GM10266 (cell line): ENCODE measurements around the gene GFOD1.

Experiments
- DNase-seq: peaks from one replicate; pipeline ENCODE4 v3.0.0; 2012; ENCODE audit errors: extremely low spot score
- TF ChIP-seq, protein P1 (sequence below): IDR thresholded peaks from 2 replicates; pipeline ENCODE4 v1.5.1; 2012; ENCODE audit warnings: mild to moderate bottlenecking, low read depth; ENCODE audit not compliant: control insufficient read depth, insufficient read depth; ENCODE audit errors: missing control alignments

GFOD1 gene

DNA sequence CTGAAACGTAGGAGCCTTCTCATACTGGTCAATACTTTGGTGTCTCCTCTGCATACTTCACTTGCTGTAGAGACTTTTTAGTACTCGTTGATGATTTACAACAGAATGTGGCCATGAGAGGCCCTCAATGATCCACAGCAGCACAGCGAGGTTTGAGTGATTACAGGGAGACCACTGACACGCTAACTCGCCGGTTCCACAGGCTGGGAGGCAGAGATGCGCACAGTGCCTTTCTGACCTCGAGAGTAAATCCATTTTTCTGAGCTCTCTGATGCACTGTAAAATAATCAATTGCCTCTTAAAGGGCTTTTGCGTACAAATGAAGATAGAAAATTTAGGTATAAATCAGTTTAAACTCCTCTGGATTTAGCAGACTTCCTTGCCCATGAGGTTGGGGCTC, 102.9 kb downstream of the GFOD1 start:
- no peak for DNase-seq
- TF ChIP-seq, protein P1, sequence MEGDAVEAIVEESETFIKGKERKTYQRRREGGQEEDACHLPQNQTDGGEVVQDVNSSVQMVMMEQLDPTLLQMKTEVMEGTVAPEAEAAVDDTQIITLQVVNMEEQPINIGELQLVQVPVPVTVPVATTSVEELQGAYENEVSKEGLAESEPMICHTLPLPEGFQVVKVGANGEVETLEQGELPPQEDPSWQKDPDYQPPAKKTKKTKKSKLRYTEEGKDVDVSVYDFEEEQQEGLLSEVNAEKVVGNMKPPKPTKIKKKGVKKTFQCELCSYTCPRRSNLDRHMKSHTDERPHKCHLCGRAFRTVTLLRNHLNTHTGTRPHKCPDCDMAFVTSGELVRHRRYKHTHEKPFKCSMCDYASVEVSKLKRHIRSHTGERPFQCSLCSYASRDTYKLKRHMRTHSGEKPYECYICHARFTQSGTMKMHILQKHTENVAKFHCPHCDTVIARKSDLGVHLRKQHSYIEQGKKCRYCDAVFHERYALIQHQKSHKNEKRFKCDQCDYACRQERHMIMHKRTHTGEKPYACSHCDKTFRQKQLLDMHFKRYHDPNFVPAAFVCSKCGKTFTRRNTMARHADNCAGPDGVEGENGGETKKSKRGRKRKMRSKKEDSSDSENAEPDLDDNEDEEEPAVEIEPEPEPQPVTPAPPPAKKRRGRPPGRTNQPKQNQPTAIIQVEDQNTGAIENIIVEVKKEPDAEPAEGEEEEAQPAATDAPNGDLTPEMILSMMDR = no peak

DNA sequence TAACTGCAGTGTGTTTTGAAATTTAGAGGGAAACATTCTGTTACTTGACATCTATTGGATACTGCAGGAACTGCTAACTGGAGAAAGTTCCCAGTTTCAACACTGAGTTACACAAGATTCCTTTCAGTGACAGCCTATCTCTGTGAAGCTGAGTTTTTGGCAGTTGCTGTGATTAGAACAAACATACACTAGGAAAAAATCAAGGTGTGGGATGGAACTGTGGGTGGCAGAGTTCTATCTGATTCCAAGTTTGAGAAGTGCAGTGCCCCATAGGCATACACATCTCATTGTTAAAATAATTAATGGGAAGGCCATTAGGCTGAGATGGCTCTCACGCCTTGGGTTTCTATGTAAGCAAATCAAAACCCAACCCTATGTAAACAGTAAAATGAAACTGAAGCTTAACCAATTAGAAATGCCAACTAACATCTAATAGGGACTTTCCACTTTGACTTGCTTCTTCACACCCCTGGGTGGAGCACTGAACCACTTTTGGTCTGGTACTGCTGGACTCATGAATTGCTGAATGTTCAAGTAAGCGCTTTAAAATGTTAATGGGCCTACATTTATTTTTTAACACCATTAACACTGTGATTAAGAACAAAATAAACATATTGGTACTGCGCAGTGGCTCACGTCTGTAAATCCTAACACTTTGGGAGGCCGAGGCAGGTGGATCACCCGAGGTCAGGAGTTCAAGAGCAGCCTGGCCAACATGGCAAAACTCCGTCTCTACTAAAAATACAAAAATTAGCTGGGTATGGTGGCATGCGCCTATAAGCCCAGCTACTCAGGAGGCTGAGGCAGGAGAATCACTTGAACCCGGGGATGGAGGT, 103.9 kb downstream of the GFOD1 start:
- peak; percentile 62 for DNase-seq

DNA sequence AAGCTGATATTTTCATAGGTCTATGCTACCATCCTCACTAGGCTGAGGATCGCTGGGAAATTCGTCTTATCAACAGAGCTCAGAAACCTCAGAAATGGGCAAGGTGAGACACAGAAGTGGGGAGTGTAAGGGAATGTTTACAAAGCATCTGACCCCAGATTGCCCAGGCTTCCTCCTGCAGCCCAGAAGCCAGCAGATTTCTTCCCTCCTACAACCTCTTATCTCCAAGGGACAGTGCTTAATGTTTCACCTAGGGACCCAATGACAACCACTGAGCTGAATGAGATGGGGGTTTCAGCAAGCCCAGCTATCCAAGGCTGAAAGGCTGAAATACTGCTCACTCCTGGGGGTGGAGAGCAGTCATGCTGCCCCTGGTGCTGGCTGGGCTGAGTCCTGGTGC, 106.6 kb downstream of the GFOD1 start:
- TF ChIP-seq, protein P1 = no peak
- no peak for DNase-seq

More for the DNA sequence above, 103.9 kb downstream of the GFOD1 start:
- TF ChIP-seq, protein P1 = peak; percentile 51

DNA sequence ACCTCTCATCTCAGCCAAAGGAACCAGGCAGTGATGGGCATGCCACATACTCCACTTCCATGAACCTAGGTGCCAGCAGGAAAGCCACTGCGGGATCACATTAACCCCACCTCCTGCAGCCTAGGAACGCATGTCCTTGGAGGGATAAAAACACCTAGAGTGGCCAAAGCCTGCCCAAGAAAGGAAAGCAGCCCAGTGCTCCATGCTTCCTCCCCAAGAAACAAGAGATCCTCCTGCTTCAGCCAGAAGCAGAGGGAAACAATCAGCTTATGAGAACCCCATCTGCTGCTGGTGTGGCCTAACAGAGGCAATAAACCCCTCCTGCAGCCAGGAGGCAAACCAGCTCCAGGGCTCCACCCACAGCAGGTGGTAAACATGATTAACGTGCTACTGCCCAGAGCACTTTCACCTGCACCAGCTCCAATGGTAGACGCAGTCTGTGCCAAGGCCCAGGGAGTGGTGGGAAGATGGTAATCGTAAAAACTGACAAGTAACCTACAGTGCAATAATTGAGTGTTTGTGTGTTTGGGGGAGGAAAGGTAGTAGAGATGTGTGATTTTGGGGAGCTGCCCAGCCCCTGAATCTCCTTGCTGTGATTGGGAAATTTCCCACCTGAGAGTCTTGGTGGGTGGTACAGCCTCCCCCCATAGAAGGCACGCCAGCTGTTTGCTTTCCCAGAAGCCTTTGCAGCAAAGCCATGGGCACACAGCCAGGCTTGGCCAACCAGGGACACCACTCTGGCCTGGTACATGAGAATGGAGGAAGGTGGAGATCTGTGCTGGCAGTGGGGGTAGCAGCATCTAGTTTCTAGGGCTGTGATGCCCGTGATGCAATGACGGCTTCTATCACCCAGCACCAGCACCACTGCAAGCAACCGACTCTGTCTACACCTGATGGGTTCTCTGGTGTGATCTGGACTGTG, 108.5 kb downstream of the GFOD1 start:
- TF ChIP-seq, protein P1 = no peak
- DNase-seq = no peak

DNA sequence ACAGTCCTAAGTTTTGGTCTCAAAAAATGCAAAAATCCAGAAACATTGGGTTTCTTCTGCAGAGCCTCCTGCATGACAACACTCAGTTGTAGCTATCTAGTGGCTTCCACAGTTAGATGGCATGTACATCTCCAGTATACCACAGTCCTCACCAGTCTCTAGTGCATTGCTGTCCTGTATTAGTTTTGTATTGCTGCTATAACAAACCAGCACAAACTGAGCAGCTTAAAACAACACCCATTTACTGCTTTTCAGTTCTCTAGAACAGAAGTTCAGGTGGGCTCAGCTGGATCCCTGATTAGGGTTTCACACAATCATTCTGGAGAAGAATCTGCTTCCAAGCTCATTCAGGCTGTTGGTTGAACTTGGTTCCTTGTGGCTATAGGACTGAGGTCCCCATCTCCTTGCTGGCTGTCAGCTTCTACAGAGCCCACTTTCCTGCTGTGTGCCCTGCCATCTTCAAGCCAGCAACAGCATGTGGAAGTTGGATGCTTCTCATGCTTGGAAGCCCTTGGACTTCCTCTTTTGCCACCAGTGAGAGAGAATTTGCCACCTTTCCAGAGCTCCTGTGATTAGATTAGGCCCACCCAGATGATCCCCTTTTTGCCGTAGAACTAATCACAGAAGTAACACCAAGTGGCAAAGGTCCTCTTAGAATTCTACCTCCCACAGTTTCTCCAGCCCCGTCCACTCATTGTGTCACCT, 110.2 kb downstream of the GFOD1 start:
- TF ChIP-seq, protein P1 = no peak
- DNase-seq = no peak

DNA sequence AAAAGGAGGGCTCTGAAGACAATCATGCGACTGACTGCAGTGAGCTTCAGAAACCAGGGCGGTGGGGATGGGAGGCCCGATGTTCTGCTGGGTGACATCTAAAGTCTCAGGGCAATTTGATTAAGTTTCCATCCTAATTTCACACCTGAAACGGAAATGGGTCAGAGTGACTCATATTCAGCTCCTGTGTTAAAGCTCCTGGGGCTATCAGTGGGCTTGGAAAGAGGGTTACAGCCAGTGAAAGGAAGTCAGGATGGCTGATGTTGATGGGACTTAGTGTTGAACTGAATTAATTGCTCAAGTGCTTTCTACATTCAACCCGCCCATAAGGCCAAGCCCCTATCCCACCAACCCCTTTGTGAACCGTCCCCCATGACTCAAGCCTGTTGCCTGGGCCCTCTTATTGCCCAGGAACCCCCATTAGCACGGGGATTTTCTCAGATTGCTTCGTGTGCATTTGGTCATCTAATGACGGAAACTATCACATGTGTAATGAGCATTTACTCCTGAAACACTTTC, 112.0 kb downstream of the GFOD1 start:
- TF ChIP-seq, protein P1 = no peak
- DNase-seq = peak; percentile 76
